A549 (cell line): ENCODE results near the gene MAST2.

Source experiments
- CEBPB ChIP-seq, 2 experiments: fragments of >200 bp in 1 of 2; sonication (Bioruptor Twin) in 1 of 2; formaldehyde crosslinking in 1 of 2; IDR thresholded peaks; 2 replicates each; pipeline ENCODE4 v1.6.1; 2012 to 2016
- EP300 ChIP-seq, 2 experiments: fragments of >200 bp; sonication (Bioruptor Twin); formaldehyde crosslinking; IDR thresholded peaks; 2 replicates in 1 of 2; 3 replicates in 1 of 2; pipeline ENCODE4 v1.6.1; 2016 to 2017
- HEYL ChIP-seq: fragments of 250-450 bp; sonication (Bioruptor Pico); IDR thresholded peaks from 2 replicates; pipeline ENCODE4 v1.8.0; 2021; ENCODE audit warnings: mild to moderate bottlenecking, moderate library complexity
- KDM1A ChIP-seq: fragments of 200-600 bp; sonication (generic); IDR thresholded peaks from 2 replicates; pipeline ENCODE4 v1.6.1; 2016; ENCODE audit warnings: low read depth, mild to moderate bottlenecking
- MAFK ChIP-seq: fragments of 450-650 bp; IDR thresholded peaks from 2 replicates; pipeline ENCODE4 v1.6.1; 2014; ENCODE audit not compliant: partially characterized antibody
- MYC ChIP-seq: IDR thresholded peaks from 2 replicates; pipeline ENCODE4 v1.6.1; 2012; ENCODE audit warnings: mild to moderate bottlenecking, inconsistent platforms, low read length, improper control_type of control experiment, borderline replicate concordance
- POLR2A ChIP-seq: IDR thresholded peaks from 2 replicates; pipeline ENCODE4 v1.6.1; 2012; ENCODE audit warnings: mild to moderate bottlenecking, low read length
- RFX5 ChIP-seq: fragments of 450-650 bp; IDR thresholded peaks from 2 replicates; pipeline ENCODE4 v1.7.1; 2014; ENCODE audit warnings: antibody characterized with exemption, mild to moderate bottlenecking, moderate library complexity
- ZC3H11A ChIP-seq: fragments of 450-650 bp; IDR thresholded peaks from 2 replicates; pipeline ENCODE4 v1.6.1; 2014; ENCODE audit warnings: antibody characterized with exemption, mild to moderate bottlenecking
- TF ChIP-seq, protein P1 (sequence below): fragments of >200 bp; sonication (Bioruptor Twin); formaldehyde crosslinking; IDR thresholded peaks from 3 replicates; pipeline ENCODE4 v1.5.1; 2016
- TF ChIP-seq, protein P2 (sequence below): IDR thresholded peaks from 2 replicates; pipeline ENCODE4 v1.6.1; 2012
- TF ChIP-seq, protein P3 (sequence below): IDR thresholded peaks from 2 replicates; pipeline ENCODE4 v1.6.1; 2012
- TF ChIP-seq, protein P4 (sequence below): fragments of >200 bp; sonication (Bioruptor Twin); formaldehyde crosslinking; IDR thresholded peaks from 3 replicates; pipeline ENCODE4 v1.6.1; 2016
- TF ChIP-seq, protein P5 (sequence below): IDR thresholded peaks from 2 replicates; pipeline ENCODE4 v1.6.1; 2012; ENCODE audit warnings: low read depth, borderline replicate concordance

DNA sequence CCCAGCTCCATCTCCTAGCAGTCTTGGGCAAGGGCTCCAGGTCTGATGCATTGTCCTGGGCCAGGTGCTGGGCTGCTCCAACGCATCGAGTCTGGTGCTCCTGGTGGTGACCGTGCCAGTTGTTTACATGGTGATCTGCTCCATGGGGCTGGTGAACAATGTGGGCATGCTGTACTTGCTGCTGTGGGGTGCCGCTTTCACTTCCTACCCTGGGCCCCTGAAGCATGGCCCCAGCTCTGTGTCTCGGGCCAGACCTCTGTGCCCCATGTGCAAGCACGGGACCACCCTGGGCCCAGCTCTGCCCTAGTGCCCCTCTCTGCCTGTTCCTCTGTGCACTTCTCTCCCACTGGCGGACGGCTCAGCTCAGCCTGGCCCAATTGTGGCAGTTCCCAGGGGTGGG is 119.4 kb downstream of the MAST2 start:
- TF ChIP-seq, protein P1, sequence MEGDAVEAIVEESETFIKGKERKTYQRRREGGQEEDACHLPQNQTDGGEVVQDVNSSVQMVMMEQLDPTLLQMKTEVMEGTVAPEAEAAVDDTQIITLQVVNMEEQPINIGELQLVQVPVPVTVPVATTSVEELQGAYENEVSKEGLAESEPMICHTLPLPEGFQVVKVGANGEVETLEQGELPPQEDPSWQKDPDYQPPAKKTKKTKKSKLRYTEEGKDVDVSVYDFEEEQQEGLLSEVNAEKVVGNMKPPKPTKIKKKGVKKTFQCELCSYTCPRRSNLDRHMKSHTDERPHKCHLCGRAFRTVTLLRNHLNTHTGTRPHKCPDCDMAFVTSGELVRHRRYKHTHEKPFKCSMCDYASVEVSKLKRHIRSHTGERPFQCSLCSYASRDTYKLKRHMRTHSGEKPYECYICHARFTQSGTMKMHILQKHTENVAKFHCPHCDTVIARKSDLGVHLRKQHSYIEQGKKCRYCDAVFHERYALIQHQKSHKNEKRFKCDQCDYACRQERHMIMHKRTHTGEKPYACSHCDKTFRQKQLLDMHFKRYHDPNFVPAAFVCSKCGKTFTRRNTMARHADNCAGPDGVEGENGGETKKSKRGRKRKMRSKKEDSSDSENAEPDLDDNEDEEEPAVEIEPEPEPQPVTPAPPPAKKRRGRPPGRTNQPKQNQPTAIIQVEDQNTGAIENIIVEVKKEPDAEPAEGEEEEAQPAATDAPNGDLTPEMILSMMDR, result no peak
- TF ChIP-seq HEYL (CRISPR knock-in tag) (no peak), POLR2A (no peak), ZC3H11A (no peak), RFX5 (no peak), CEBPB (IDR thresholded peaks at IDR 0.05) (no peak), KDM1A (no peak), MAFK (no peak), EP300 (IDR thresholded peaks at IDR 0.05) (no peak), MYC (no peak)
- TF ChIP-seq, protein P2, sequence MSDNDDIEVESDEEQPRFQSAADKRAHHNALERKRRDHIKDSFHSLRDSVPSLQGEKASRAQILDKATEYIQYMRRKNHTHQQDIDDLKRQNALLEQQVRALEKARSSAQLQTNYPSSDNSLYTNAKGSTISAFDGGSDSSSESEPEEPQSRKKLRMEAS, result no peak
- TF ChIP-seq, protein P3, sequence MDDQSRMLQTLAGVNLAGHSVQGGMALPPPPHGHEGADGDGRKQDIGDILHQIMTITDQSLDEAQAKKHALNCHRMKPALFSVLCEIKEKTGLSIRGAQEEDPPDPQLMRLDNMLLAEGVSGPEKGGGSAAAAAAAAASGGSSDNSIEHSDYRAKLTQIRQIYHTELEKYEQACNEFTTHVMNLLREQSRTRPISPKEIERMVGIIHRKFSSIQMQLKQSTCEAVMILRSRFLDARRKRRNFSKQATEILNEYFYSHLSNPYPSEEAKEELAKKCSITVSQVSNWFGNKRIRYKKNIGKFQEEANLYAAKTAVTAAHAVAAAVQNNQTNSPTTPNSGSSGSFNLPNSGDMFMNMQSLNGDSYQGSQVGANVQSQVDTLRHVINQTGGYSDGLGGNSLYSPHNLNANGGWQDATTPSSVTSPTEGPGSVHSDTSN, result no peak
- TF ChIP-seq, protein P4, sequence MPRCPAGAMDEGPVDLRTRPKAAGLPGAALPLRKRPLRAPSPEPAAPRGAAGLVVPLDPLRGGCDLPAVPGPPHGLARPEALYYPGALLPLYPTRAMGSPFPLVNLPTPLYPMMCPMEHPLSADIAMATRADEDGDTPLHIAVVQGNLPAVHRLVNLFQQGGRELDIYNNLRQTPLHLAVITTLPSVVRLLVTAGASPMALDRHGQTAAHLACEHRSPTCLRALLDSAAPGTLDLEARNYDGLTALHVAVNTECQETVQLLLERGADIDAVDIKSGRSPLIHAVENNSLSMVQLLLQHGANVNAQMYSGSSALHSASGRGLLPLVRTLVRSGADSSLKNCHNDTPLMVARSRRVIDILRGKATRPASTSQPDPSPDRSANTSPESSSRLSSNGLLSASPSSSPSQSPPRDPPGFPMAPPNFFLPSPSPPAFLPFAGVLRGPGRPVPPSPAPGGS, result no peak
- TF ChIP-seq, protein P5, sequence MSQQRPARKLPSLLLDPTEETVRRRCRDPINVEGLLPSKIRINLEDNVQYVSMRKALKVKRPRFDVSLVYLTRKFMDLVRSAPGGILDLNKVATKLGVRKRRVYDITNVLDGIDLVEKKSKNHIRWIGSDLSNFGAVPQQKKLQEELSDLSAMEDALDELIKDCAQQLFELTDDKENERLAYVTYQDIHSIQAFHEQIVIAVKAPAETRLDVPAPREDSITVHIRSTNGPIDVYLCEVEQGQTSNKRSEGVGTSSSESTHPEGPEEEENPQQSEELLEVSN, result no peak
